NCI-H187 (cell line): ENCODE data around the gene MED13L.

Experiments used
- DNase-seq, 2 experiments: peaks; one replicate each; lab custom pipeline; 2025; lab: John Stamatoyannopoulos, UW

Gene MED13L

GRCh38 chr12:116278279-116278626 lies 760 bp upstream of the MED13L start:
- no peak for DNase-seq

- peak; percentile 68 to 80 for DNase-seq
Measured at GRCh38 chr12:116276652-116277466, 634 bp downstream of the MED13L start.

- no peak for DNase-seq
Measured at GRCh38 chr12:116274551-116275375, 2.7 kb downstream of the MED13L start.

DNA sequence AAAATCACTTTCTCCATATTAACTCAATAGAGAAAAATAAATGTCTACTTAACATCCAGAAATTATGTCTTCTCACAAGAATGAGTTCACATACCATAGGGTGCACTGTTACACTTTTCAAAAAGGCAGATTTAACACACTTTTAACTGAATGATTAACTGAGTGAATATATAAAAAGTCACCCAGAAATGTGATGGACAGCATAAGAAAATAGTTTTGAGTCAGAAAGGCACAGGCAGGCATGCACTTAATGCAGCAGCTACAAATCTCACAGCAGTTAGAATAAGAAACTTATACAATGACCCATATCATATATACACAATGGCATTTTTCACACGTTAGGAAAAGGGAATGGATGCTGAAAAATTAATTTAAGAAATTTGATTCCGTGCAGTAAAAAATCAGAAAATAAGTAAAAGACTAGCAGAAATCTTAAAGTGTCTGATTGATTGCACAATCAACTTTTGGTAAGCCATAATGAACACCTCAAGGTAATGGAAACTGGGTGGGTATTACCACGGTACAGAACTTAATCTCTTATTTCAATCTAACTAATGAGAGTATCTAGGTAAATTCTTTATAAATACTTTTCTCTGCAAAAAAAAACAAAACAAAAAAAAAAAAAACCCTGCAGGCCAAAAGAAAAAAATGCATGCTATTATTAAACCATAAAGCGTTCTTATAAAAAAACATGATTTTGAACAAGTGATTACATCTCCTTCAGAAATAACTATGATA lies 3.5 kb downstream of the MED13L start:
- DNase-seq = no peak

GRCh38 chr12:116267948-116268347 lies 9.5 kb downstream of the MED13L start:
- no peak for DNase-seq

GRCh38 chr12:116266631-116267349 lies 10.7 kb downstream of the MED13L start:
- no peak for DNase-seq

GRCh38 chr12:116266168-116266601 lies 11.3 kb downstream of the MED13L start:
- no peak for DNase-seq

- DNase-seq = no peak
Measured at GRCh38 chr12:116265351-116266147, 11.9 kb downstream of the MED13L start.

GRCh38 chr12:116264525-116265070 lies 12.9 kb downstream of the MED13L start:
- DNase-seq = no peak

DNA sequence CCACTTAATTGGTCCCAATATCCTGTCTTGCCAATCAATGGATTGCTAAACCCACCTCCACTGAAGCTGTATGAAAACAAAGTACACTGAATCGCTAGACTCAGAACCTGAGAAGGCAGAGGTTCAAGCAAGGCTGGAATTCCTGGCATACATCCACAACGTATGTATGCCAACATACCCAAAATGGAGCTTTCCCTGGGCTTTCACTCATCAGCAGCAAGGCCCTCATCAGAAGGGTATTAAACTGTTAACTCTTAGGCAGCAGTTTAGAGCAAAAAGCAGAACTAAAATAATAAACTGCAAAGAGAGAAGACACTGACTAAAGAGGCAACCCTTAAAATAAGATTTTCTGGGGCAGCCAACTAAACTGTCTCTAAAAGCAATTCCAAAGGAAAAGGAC lies 13.6 kb downstream of the MED13L start:
- no peak for DNase-seq

GRCh38 chr12:116263431-116263830 lies 14.1 kb downstream of the MED13L start:
- DNase-seq = no peak

DNA sequence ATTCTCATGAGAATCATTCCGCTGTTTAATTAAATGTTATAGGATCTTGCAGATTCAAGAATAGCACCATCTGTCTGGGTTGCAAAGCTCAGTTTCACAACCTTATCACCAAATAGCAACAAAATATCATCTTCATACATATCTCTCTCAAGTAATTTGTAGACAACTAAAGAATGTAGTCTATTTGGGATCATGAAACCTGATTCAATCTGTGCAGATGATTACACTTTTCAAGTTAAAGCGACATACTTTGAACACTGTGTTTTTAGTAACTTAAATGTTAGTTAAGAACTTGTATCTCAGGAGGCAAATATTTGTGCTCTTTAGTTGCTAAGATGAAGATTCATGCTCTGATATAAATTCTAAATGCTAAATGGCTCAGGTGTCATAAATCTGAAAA lies 14.8 kb downstream of the MED13L start:
- DNase-seq = no peak

- no peak for DNase-seq
Measured at GRCh38 chr12:116261525-116262100, 15.9 kb downstream of the MED13L start.

DNA sequence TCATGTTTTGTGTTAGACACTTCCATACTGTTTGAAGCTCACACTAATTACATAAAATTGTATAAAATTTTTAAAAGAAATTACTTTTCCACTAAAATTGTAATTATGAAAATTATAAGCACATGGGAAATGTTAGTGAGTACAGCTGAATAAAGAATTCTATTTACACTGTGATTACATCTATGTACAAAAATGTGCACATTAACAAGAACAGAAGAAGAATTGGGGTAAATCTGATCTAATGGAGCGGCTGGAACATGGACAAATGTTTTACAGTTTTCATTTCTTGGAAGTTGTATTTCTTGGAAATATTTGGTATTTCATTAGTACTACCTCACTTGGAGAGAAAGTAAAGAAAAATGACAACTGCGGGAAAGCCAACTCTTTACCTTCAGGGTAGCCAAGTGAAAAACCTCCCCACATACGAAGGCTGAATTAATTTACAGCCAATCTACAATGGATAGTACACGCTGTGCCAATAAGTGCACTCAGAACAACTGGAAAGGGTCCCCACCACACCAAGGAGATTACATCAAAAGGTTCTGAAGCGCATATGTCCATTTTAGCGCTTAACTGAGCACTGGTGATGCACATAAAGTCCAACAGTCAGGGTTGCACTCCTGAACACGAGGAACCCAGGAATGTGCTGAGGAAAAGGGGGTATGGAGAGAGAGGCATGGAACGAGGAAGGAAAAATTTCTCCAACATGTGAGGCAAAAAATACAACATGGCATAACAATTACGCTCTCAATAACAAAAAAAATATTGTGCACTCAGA lies 17.5 kb downstream of the MED13L start:
- DNase-seq = no peak

- no peak for DNase-seq
Measured at GRCh38 chr12:116257826-116258225, 19.7 kb downstream of the MED13L start.

DNA sequence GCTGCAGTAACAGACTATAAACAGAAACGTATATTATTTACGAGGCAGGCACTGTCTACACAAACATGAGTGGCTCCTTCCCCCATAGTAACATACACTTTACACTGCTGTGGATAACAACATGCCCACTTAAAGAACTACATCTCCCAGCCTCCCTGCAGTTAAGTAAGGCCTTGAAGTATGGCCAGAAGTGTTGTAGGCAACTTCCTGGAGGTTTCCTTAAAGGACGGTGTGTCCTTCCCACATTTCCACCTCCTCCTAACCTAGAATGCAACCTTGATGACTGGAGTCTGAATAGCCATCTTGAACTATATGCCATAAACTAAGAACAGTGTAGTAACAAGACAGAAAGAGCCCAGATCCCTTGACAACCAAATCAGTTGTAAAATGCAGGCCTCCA lies 20.3 kb downstream of the MED13L start:
- DNase-seq = no peak

- no peak for DNase-seq
Measured at GRCh38 chr12:116249938-116250337, 27.6 kb downstream of the MED13L start.

DNA sequence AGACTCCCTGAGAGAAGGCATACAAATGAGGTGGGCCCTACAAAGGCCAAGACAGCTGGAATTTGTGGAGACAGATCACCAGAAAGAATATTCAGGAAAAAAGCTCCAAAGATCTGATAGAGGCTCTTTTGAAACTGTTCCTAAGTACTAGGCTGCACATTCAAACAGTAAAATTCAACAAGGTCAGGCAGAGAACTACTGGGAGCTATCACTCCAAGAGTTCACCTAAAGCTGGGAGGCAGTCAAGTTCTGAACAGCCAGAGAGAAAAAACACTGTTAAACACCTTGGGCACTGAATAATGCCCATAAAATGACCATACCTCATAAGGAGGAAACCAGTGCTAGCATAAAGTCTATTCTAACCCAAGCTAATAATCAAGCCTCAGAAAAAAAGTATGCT lies 28.6 kb downstream of the MED13L start:
- no peak for DNase-seq

DNA sequence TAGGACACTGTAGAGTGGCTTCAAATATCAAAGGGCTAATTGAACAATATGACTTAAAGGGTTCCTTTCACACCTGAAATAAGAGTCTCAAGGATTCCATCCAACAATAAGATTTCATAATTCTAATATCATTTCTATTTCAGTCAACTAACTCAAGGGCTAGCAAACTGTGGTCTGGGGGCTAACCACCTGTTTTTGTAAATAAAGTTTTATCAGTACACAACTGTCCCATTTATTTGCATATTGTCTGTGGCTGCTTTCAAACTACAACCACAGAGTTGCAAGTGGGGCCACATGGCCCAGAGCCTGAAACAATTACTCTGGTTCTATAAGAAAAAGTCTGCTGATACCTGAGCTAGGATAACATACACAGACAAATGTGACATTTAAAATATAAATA lies 29.1 kb downstream of the MED13L start:
- no peak for DNase-seq

- no peak for DNase-seq
Measured at GRCh38 chr12:116247377-116247776, 30.1 kb downstream of the MED13L start.
